IgD-negative memory B cell (primary cell): ENCODE measurements around the gene FAF2. TPM values are rescaled to one million over a fixed set of nuclear protein-coding genes. Genes with fewer than 3 reads are reported as not detected.

Experiments
- H3K27ac Mint-ChIP-seq, 3 donors: one replicate each; pipeline ENCODE4 v1.8.0; 2020 to 2022; ENCODE audit warnings: mild to moderate bottlenecking in 3 of 3, mixed read lengths in 3 of 3, moderate library complexity in 1 of 3
- H3K27me3 Mint-ChIP-seq: one replicate; pipeline ENCODE4 v1.8.0; 2021; ENCODE audit warnings: mixed read lengths
- H3K36me3 Mint-ChIP-seq: one replicate; pipeline ENCODE4 v1.8.0; 2020; ENCODE audit warnings: mild to moderate bottlenecking, mixed read lengths
- H3K4me1 Mint-ChIP-seq, 3 donors: one replicate each; pipeline ENCODE4 v1.8.0; 2020 to 2022; ENCODE audit warnings: mixed read lengths in 3 of 3, mild to moderate bottlenecking in 1 of 3
- H3K4me3 Mint-ChIP-seq, 4 donors: one replicate each; pipeline ENCODE4 v1.8.0; 2020 to 2022; ENCODE audit warnings: mild to moderate bottlenecking in 4 of 4, mixed read lengths in 4 of 4, moderate library complexity in 3 of 4
- H3K9me3 Mint-ChIP-seq, 3 donors: one replicate each; pipeline ENCODE4 v1.8.0; 2020 to 2021; ENCODE audit warnings: mixed read lengths in 3 of 3, mild to moderate bottlenecking in 1 of 3
- polyA plus RNA-seq: library from polyadenylated mRNA; unstranded; fragments of 300-500 nt; fragmentation: Illumina TruSeq; gene quantifications from one replicate; pipeline ENCODE4 v1.2.3, GENCODE V29; 2021

Gene FAF2
- polyA plus RNA-seq, 1 donor from 2014 or later: 11.1 TPM

DNA sequence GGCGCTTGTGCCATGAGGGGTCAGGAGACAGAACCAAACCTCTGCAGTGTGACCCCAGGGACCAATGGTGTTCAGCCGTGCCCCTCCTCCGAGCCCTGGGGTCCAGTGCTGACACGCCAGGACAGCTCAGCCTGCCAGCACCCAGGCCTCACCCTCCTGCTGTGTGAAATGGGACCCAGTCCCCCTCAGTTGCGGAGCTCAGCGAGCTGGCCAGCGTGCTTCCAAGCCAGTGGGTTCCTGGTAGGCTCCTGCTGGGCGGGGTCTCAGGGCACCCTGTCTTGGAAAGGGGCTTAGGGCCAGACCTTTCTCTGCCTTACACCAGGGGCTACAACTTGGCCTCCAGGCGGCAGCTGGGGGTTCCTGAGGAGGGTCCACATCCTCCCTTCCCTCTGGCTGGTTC lies 84.6 kb downstream of the FAF2 start:
- Mint-ChIP-seq H3K27ac (peak overlapping the region in 1 of 3 donors; percentile 99), H3K9me3 (no peaks in the 10 kb centered on the region), H3K4me1 (peaks cover 25 to 38% (median 34%) of the 10 kb centered on the region in 3 donors), H3K4me3 (peak overlapping the region in 3 of 4 donors; percentile 98 to 99 (median 99)), H3K27me3 (no peaks in the 10 kb centered on the region), H3K36me3 (peaks cover 2% of the 10 kb centered on the region)

DNA sequence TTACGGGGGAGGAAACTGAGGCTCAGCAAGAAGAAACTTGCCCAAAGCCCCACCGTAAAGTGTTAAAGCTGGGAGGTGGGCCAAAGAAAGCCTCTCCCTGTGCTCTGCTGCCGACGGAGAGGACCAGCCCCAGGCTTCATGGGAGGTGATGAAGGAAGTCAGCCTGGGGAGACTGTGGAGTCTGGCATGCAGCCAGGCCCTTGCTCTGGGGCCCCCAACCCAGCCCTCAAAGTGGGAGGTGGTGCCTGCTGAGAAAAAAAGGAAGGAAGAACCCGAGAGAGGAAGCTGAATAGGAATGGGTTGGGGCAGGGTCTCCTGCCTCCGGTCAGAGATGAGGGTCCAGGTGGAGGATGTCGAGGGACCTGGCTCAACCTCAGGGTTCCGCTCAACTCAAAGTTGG lies 85.2 kb downstream of the FAF2 start:
- Mint-ChIP-seq H3K36me3 (peaks cover 2% of the 10 kb centered on the region), H3K27ac (peak overlapping the region; percentile 97 to 99 (median 99)), H3K4me3 (peak overlapping the region; percentile 98 to 99 (median 99)), H3K4me1 (peaks cover 30 to 40% (median 40%) of the 10 kb centered on the region in 3 donors), H3K27me3 (no peaks in the 10 kb centered on the region), H3K9me3 (no peaks in the 10 kb centered on the region)

- peaks cover 30 to 40% (median 39%) of the 10 kb centered on the region in 3 donors for H3K4me1 Mint-ChIP-seq
- H3K9me3 Mint-ChIP-seq: no peaks in the 10 kb centered on the region
- no peaks in the 10 kb centered on the region for H3K27me3 Mint-ChIP-seq
- H3K36me3 Mint-ChIP-seq: peaks cover 2% of the 10 kb centered on the region
- H3K27ac Mint-ChIP-seq: peak overlapping the region; percentile 97 to 99 (median 99)
- H3K4me3 Mint-ChIP-seq: peak overlapping the region; percentile 98 to 99 (median 99)
Measured at GRCh38 chr5:176533894-176534611, 85.9 kb downstream of the FAF2 start.

- peak overlapping the region; percentile 97 to 99 (median 99) for H3K27ac Mint-ChIP-seq
- no peaks in the 10 kb centered on the region for H3K9me3 Mint-ChIP-seq
- H3K4me1 Mint-ChIP-seq: peaks cover 29 to 35% (median 33%) of the 10 kb centered on the region in 3 donors
- peaks cover 2% of the 10 kb centered on the region for H3K36me3 Mint-ChIP-seq
- peak overlapping the region; percentile 98 to 99 (median 99) for H3K4me3 Mint-ChIP-seq
- H3K27me3 Mint-ChIP-seq: no peaks in the 10 kb centered on the region
Measured at GRCh38 chr5:176534640-176535039, 86.5 kb downstream of the FAF2 start.

DNA sequence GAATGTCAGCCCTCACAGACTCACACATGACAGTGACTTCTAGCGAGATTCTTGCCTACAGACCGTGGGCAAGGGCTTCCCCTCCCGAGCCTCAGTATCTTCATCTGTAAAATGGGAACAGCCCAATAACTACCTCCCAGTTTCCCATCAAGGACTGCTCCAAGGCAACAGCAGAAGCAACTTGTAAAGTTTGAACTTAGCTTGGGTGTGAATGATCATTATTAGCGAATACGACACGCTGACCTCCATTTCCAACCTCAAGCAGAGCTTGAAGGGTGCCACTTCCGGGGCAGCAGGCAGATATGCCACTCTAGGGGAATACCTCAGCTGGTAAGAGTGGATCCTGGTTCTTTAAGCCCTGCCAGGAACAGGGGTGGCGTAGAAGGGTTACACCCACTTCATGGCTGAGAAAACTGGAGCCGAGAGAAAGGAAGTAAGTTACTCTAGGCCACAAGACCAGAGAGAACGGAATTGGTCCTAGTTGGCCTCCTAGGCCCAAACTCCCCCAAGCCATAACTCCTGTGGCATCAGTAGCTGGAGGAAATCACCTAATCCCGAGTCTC lies 87.0 kb downstream of the FAF2 start:
- no peaks in the 10 kb centered on the region for H3K9me3 Mint-ChIP-seq
- H3K36me3 Mint-ChIP-seq: peaks cover 2% of the 10 kb centered on the region
- peaks cover 27 to 37% (median 32%) of the 10 kb centered on the region in 3 donors for H3K4me1 Mint-ChIP-seq

DNA sequence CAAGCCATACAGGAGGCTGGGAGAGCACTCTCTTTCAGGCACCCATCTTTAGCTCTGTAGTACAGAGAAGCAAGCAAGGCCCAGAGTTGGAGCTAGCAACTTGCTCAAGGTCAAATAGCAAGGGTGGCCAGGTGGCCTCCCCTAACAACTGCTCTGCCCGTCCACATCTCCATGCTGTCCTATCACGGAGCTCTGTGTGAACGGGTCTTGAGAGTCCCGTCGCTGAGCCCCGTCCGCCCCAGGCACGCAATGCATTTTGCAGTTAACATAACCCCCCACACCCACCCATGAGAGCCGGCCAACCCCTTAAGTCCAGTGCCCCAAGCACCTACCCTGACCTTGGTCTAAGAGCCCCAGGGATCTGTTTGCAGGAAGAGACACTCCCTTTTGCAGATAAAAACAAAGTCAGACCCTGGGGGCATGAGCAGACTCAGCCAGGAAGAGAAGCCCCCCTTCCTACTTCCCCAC lies 87.5 kb downstream of the FAF2 start:
- peak overlapping the region; percentile 97 to 99 (median 99) for H3K27ac Mint-ChIP-seq
- peaks cover 29 to 42% (median 35%) of the 10 kb centered on the region in 3 donors for H3K4me1 Mint-ChIP-seq
- no peaks in the 10 kb centered on the region for H3K9me3 Mint-ChIP-seq
- peak overlapping the region; percentile 98 to 99 (median 99) for H3K4me3 Mint-ChIP-seq
- peaks cover 2% of the 10 kb centered on the region for H3K36me3 Mint-ChIP-seq
- H3K27me3 Mint-ChIP-seq: no peaks in the 10 kb centered on the region

More for the DNA sequence above, 87.0 kb downstream of the FAF2 start:
- Mint-ChIP-seq H3K4me3 (peak overlapping the region; percentile 98 to 99 (median 99)), H3K27ac (peak overlapping the region; percentile 97 to 99 (median 99)), H3K27me3 (no peaks in the 10 kb centered on the region)

DNA sequence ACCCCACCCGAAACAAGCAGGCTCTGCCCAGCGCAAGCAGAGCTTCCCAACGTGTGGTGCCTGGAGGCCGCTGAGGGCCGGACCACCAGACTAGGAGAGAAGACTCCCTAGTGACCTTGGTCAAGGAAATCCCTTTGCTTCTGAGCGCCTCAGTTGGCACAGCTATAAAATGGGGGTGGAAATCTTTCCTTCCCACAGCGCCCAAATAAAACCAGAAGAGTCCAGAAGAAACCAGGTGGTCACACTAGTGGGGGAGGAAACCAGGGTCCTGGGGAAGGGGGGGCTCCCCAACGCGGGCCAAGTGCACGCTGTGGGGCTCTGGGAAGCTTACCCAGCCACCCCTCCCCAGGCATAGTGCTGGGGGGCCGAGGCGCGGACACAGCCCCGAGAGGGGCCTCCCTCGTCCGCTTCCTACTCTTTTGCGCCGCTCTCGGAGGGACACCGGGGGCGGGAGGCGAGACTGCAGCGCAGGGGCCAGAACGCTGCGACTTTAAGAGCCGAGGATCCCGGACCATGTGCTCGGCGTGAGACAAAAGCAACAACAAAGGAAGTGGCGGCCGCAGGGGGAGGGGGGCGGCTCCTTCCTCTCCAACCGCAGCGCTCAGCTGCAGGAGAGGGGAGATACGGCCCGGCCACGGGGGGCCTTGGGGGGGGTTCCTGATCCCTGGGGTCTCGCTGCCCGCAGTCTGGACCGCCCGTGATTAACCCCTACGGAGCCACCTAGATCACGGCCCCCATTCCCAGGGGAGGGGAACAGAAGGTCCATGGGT lies 88.1 kb downstream of the FAF2 start:
- H3K27me3 Mint-ChIP-seq: no peaks in the 10 kb centered on the region
- H3K4me1 Mint-ChIP-seq: peaks cover 34 to 46% (median 35%) of the 10 kb centered on the region in 3 donors
- H3K27ac Mint-ChIP-seq: peak overlapping the region; percentile 97 to 99 (median 99)
- peak overlapping the region; percentile 98 to 99 (median 99) for H3K4me3 Mint-ChIP-seq
- peaks cover 2% of the 10 kb centered on the region for H3K36me3 Mint-ChIP-seq
- H3K9me3 Mint-ChIP-seq: no peaks in the 10 kb centered on the region

DNA sequence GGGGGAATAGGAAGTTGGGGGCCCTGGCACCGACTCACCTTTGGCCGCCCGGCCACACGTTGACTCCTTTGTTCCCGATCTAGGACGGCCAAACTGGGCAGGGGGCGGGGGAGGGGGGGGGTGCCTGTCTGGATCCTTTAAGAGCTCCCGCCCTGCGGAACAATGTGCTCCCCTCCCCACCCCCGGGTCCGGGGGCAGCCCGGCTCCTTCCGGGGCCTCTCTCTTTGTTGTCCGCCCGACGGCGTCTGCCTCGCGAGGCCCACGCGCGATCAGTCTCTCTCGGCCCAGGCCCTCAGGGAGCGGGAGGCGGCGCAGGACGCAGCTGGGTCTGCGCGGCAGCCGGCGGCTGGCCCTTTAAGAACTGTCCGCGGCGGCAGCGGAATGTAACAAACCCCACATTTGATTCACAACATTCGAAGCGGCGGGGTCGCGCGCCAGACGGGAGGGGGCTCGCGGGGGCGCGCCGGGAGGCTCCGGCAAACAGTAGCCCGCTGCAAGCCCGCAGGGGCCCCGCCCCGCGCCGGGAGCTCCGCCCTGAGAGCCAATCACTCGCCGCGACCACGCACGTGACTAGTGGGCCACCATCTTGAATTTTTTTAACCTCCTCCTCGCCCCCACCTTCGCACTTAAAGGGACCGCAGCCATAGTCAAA lies 88.8 kb downstream of the FAF2 start, which contains the start of gene RNF44:
Gene RNF44 (minus strand): TSS at position 501 of the 652 bp plus-strand sequence. CDS start 4,930 bp downstream, outside the sequence.
- H3K27me3 Mint-ChIP-seq: no peaks in the 10 kb centered on the region
- H3K27ac Mint-ChIP-seq: peak within 1 kb of the TSS; percentile 99 to 100 (median 99)
- peaks cover 2% of the 10 kb centered on the region for H3K36me3 Mint-ChIP-seq
- H3K4me3 Mint-ChIP-seq: peak within 1 kb of the TSS; percentile 98 to 99 (median 99)
- H3K9me3 Mint-ChIP-seq: no peaks in the 10 kb centered on the region
- H3K4me1 Mint-ChIP-seq: peaks cover 39 to 52% (median 41%) of the 10 kb centered on the region in 3 donors

GRCh38 chr5:176537554-176538229 lies 89.5 kb downstream of the FAF2 start:
- peak overlapping the region; percentile 98 to 99 (median 99) for H3K4me3 Mint-ChIP-seq
- peak overlapping the region; percentile 99 to 100 (median 99) for H3K27ac Mint-ChIP-seq
- H3K9me3 Mint-ChIP-seq: no peaks in the 10 kb centered on the region
- H3K27me3 Mint-ChIP-seq: no peaks in the 10 kb centered on the region
- H3K36me3 Mint-ChIP-seq: peaks cover 2% of the 10 kb centered on the region
- peaks cover 43 to 56% (median 48%) of the 10 kb centered on the region in 3 donors for H3K4me1 Mint-ChIP-seq

DNA sequence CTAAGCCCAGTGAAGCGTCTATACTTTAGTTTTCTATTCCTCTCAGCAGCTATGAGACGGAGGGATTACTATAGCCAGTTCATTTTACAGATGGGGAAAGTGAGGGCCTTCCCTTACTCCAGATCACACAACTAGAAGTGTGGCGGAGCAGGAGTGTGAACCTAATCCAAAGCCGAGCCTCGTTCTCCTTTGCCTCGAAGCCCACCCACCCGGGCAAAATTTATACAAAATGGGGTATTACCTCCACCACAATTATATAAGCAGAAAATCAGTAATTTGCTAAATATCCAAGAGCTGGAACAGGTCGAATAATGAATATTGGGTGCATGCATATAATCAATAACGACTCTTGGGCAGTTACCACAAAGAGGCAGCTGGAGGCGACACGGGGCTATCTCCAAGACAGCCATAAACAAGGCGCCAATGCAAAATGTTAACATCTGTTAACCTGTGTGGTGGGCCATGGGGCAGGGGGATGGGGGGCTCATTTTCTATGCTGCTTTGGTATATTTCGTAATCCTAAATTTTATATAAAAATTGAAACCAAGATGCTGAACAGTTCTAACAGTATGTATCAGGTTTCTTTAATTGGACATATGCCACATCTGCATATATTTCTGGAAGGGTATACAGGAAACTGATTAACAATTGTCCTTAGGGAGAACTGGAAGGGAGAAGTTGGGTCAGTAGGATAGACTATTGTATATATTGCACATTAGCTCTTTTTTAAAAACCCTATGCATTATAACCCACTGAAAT lies 90.2 kb downstream of the FAF2 start:
- Mint-ChIP-seq H3K27me3 (no peaks in the 10 kb centered on the region), H3K4me1 (peaks cover 40 to 52% (median 46%) of the 10 kb centered on the region in 3 donors), H3K9me3 (no peaks in the 10 kb centered on the region), H3K36me3 (peaks cover 2% of the 10 kb centered on the region), H3K4me3 (peak overlapping the region; percentile 98 to 99 (median 99)), H3K27ac (peak overlapping the region; percentile 99 to 100 (median 99))

GRCh38 chr5:176538989-176539384 lies 90.8 kb downstream of the FAF2 start:
- Mint-ChIP-seq H3K27me3 (no peaks in the 10 kb centered on the region), H3K36me3 (no peaks in the 10 kb centered on the region), H3K27ac (peak overlapping the region in 2 of 3 donors; percentile 43 to 99), H3K4me1 (peaks cover 37 to 48% (median 44%) of the 10 kb centered on the region in 3 donors), H3K4me3 (peak overlapping the region in 1 of 4 donors; percentile 99), H3K9me3 (no peaks in the 10 kb centered on the region)

GRCh38 chr5:176540476-176540899 lies 92.3 kb downstream of the FAF2 start:
- Mint-ChIP-seq H3K27ac (peak overlapping the region; percentile 67 to 96 (median 94)), H3K9me3 (no peaks in the 10 kb centered on the region), H3K4me1 (peaks cover 30 to 40% (median 30%) of the 10 kb centered on the region in 3 donors), H3K27me3 (no peaks in the 10 kb centered on the region), H3K4me3 (peak overlapping the region; percentile 52 to 99 (median 73)), H3K36me3 (no peaks in the 10 kb centered on the region)

DNA sequence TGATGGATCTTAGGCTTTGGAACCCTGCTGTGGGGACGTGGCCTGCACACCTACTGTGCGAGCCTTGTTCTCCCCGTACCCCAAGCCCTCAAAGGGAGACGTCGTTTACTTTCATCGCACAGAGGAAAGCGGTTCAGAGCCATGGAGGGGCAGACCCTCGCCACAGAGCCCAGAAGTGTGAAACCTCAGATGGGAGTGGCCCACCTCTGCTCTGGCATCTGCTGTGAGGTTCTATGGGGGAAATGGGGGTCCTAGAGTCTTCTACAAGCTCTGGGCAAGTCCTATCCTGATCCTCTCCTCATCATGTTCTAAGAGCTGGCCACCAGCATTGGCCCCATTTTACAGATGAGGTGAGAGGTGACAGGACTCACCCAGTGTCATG lies 92.8 kb downstream of the FAF2 start:
- peak overlapping the region; percentile 90 to 99 (median 94) for H3K4me3 Mint-ChIP-seq
- H3K36me3 Mint-ChIP-seq: no peaks in the 10 kb centered on the region
- H3K4me1 Mint-ChIP-seq: peaks cover 30 to 40% (median 30%) of the 10 kb centered on the region in 3 donors
- no peaks in the 10 kb centered on the region for H3K27me3 Mint-ChIP-seq
- H3K9me3 Mint-ChIP-seq: no peaks in the 10 kb centered on the region
- H3K27ac Mint-ChIP-seq: peak overlapping the region; percentile 67 to 96 (median 94)
